ENCODE results near the gene CAMK1D.

Gene CAMK1D

GRCh38 chr10:12600652-12601051, 251.3 kb downstream of the CAMK1D start:
- DNase-seq: no peak

DNA sequence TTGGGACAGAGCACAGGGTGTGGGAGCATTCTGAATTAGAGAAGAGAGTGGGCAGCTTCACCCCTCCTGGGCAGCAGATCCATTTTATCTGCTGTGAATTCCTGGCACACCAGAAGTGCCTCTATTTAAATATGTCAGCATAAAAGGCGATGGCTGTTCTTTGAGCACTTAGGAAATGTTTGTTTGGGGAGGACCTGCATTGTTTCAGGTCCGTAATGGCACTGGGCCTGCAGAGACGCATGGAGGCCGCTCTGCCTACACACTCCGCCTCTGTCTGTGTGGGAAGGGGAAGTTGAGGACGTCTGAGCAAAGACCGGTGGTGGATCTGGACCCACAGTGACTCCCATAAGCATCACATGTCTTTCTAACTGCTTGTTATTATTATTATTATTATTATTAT, 253.2 kb downstream of the CAMK1D start:
- no peak for DNase-seq

GRCh38 chr10:12603766-12604470, 254.6 kb downstream of the CAMK1D start:
- DNase-seq: no peak

- DNase-seq: peak; percentile 34
Observed at GRCh38 chr10:12605580-12606405, 256.4 kb downstream of the CAMK1D start.

- DNase-seq: no peak
Observed at GRCh38 chr10:12606461-12606860, 257.1 kb downstream of the CAMK1D start.

GRCh38 chr10:12608761-12609160, 259.4 kb downstream of the CAMK1D start:
- no peak for DNase-seq

DNA sequence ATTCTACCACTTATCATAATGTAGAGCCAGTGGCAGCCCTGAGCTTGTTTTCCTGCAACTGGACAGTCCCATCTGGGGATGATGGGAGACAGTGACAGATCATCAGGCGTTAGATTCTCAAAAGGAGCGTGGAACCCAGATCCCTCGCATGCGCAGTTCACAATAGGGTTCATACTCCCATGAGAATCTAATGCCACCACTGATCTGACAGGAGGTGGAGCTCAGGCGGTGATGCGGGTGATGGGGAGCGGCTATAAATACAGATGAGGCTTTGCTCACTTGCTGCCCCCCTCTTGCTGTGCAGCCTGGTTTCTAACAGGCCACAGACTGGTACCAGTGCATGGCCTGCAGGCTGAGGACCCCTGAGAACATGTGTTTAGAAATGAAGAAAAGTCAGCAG, 260.1 kb downstream of the CAMK1D start:
- no peak for DNase-seq

DNA sequence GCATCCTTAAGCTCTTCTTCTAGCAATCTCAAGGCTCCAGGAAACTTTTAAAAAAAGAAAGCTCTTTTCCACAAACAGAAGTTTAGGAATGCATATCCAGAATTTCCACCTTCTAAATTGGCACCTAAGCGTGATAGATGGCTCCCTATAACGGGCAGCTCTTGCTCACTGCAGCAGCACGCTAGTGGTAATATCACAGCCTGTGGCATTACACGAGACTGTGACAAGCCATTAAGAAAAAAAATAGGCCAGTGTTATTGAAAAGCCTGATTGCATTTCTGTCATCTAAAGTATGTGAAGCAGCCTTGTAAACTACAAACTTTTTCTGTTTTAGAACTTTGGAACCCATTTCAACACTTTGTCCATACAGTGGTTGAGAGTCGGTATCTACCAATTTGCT, 263.8 kb downstream of the CAMK1D start:
- DNase-seq: no peak

DNA sequence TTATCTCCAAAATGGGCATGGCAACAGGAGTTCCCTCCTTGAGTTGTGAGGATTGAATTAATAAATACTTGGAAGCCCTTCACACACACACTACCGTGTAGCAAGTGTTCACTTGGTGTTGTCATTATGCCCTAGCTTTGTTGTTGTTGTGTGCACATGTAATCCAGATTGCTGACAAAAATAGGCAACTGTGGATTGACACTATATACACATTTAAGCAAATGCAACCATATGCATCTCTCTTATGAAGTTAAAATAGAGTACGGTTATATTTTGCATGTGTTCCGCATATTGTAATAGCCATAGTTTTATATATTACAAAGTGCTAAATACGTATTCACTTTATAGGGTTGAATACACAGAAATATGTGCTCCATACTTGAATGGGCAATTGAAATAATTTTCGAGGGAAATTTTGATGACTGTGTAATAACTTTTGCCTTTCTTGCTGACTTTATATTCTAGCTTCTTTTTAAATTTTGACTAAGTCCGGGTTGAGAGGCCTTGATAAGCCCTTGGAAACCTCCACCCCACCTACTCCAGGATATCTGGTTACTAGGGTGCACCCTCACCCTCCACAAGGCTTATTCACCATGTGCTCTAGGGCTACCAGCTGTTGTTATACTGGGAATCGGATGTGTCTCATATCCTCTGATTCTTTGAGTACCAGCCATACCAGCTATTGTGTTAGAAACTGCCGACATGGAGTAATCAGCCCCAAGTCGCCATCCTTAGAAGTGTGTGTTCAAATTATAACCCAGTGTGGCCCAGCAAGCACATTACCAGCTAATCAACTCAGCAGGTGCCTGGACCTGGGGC, 265.0 kb downstream of the CAMK1D start:
- DNase-seq: no peak

- DNase-seq: no peak
Observed at GRCh38 chr10:12615296-12616220, 266.2 kb downstream of the CAMK1D start.

GRCh38 chr10:12617191-12618175, 268.1 kb downstream of the CAMK1D start:
- no peak for DNase-seq

DNA sequence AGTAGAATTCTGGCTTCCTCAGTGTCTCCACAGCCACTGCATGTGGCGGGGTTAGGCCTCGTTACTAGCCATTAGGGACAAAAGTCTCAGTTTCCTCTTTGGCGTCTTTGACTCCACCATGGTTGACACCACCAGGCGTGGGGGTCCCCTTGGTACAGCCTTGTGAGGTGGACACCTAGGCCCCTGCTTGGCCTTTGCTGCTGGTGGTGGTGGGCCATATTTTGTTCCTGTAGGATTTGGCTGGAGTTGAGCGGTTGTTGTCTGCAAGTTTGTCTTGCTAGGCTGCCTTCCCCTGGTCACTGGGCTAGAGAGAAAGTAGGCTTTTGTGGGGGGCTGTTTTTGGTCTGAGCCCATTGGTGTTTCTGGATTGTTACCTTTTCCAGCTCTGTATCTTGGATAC, 272.7 kb downstream of the CAMK1D start:
- no peak for DNase-seq

- no peak for DNase-seq
Observed at GRCh38 chr10:12622691-12623090, 273.3 kb downstream of the CAMK1D start.

- no peak for DNase-seq
Observed at GRCh38 chr10:12625393-12626023, 276.2 kb downstream of the CAMK1D start.

GRCh38 chr10:12628153-12628552, 278.8 kb downstream of the CAMK1D start:
- DNase-seq: no peak

GRCh38 chr10:12628964-12629766, 279.8 kb downstream of the CAMK1D start:
- no peak for DNase-seq

DNA sequence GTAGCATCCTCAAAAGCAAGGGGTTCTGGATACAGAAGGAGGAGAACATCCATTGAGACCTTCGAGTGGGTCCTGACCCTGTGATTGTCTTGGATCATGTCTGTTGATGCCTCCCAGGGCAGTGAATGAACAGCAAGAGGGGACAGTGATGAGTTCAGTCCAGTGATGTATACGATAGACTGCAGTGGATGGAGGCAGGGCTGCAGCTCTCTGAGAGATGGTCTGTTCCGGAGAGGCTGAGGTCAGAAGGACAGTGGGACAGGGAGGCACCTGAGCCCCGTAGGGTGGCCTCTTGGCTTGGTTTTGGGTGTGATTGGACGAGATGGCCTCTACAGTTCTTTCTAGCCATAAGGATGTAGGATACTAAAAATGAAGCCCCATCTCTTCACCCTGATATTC, 280.4 kb downstream of the CAMK1D start:
- DNase-seq: no peak

DNA sequence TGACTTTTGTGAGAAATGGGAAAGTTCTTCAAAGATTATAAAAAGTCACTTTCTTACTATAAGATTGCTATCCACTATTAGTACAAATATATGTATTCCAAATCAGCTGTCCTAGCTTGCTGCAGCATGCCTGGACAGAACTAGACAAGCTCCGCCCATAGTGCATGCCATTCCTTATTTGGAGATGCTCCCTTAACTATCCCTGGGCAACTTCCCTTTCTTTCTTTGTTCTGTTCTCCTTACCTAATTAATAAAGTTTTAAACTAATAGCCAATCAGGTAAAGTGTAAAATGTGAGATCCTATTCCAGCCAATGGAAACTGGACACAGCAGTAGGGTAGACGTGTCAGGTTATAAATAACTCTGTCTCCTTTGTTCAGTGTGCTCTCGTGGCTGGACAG, 281.9 kb downstream of the CAMK1D start:
- DNase-seq: no peak

- DNase-seq: no peak
Observed at GRCh38 chr10:12631787-12632562, 282.6 kb downstream of the CAMK1D start.

All from stimulated activated CD4-positive, alpha-beta T cell treated with anti-CD3 and anti-CD28 coated beads, Interleukin-12 subunit alpha, Interleukin-12 subunit beta, amount 100 ng/mL, for 4 hours (primary cell).